ENCODE results near the gene FREM2. TPM values are rescaled to one million over a fixed set of nuclear protein-coding genes. Genes with fewer than 3 reads are reported as not detected.

The FREM2 gene
- total RNA-seq, 2 donors from 2014 or later: not detected

- Mint-ChIP-seq H3K4me3 (no peak overlapping the region), H3K36me3 (no peaks in the 10 kb centered on the region), H3K27me3 (no peaks in the 10 kb centered on the region), H3K27ac (no peak overlapping the region), H3K9me3 (peaks cover 17% of the 10 kb centered on the region), H3K4me1 (ENCODE audit: low read depth in 2 of 2) (no peaks in the 10 kb centered on the region)
- no peak for ATAC-seq
- DNase-seq (ENCODE audit: low spot score): no peak
Observed at GRCh38 chr13:38670627-38671026, 16.2 kb upstream of the FREM2 start.

GRCh38 chr13:38671980-38672379 is 14.9 kb upstream of the FREM2 start:
- peaks cover 14% of the 10 kb centered on the region for H3K9me3 Mint-ChIP-seq
- H3K36me3 Mint-ChIP-seq: no peaks in the 10 kb centered on the region
- H3K27me3 Mint-ChIP-seq: no peaks in the 10 kb centered on the region
- H3K27ac Mint-ChIP-seq: no peak overlapping the region
- H3K4me3 Mint-ChIP-seq: no peak overlapping the region
- DNase-seq (ENCODE audit: low spot score) (no peak), ATAC-seq (no peak)
- no peaks in the 10 kb centered on the region for H3K4me1 Mint-ChIP-seq (ENCODE audit: low read depth in 2 of 2)

GRCh38 chr13:38674208-38674607 is 12.7 kb upstream of the FREM2 start:
- Mint-ChIP-seq H3K9me3 (peaks cover 9% of the 10 kb centered on the region), H3K36me3 (no peaks in the 10 kb centered on the region), H3K27me3 (no peaks in the 10 kb centered on the region), H3K4me1 (ENCODE audit: low read depth in 2 of 2) (no peaks in the 10 kb centered on the region), H3K27ac (no peak overlapping the region), H3K4me3 (no peak overlapping the region)
- no peak for DNase-seq (ENCODE audit: low spot score)
- no peak for ATAC-seq

GRCh38 chr13:38680912-38681311 is 6.0 kb upstream of the FREM2 start:
- Mint-ChIP-seq H3K9me3 (no peaks in the 10 kb centered on the region), H3K27me3 (peaks cover 5% of the 10 kb centered on the region in 2 donors), H3K36me3 (no peaks in the 10 kb centered on the region), H3K4me3 (no peak overlapping the region), H3K4me1 (ENCODE audit: low read depth in 2 of 2) (no peaks in the 10 kb centered on the region), H3K27ac (no peak overlapping the region)
- no peak for DNase-seq (ENCODE audit: low spot score)
- no peak for ATAC-seq

GRCh38 chr13:38684714-38685113 is 2.2 kb upstream of the FREM2 start:
- Mint-ChIP-seq H3K4me1 (ENCODE audit: low read depth in 2 of 2) (no peaks in the 10 kb centered on the region), H3K9me3 (no peaks in the 10 kb centered on the region), H3K36me3 (no peaks in the 10 kb centered on the region), H3K27me3 (peaks cover 9 to 10% of the 10 kb centered on the region in 2 donors), H3K27ac (no peak overlapping the region), H3K4me3 (no peak overlapping the region)
- DNase-seq (ENCODE audit: low spot score) (no peak), ATAC-seq (no peak)

- H3K27ac Mint-ChIP-seq: no peak overlapping the region
- ATAC-seq (no peak), DNase-seq (ENCODE audit: low spot score) (no peak)
- H3K27me3 Mint-ChIP-seq: peaks cover 9 to 10% of the 10 kb centered on the region in 2 donors
- no peaks in the 10 kb centered on the region for H3K4me1 Mint-ChIP-seq (ENCODE audit: low read depth in 2 of 2)
- no peak overlapping the region for H3K4me3 Mint-ChIP-seq
- H3K9me3 Mint-ChIP-seq: no peaks in the 10 kb centered on the region
- H3K36me3 Mint-ChIP-seq: no peaks in the 10 kb centered on the region
Observed at GRCh38 chr13:38685431-38685830, 1.4 kb upstream of the FREM2 start.

GRCh38 chr13:38685974-38686576 is 802 bp upstream of the FREM2 start:
- ATAC-seq (no peak), DNase-seq (ENCODE audit: low spot score) (no peak)
- Mint-ChIP-seq H3K9me3 (no peaks in the 10 kb centered on the region), H3K36me3 (no peaks in the 10 kb centered on the region), H3K27me3 (peaks cover 9 to 10% of the 10 kb centered on the region in 2 donors), H3K4me1 (ENCODE audit: low read depth in 2 of 2) (no peaks in the 10 kb centered on the region), H3K27ac (no peak overlapping the region), H3K4me3 (no peak overlapping the region)

GRCh38 chr13:38687246-38688229 is 661 bp downstream of the FREM2 start:
- no peak overlapping the region for H3K27ac Mint-ChIP-seq
- no peaks in the 10 kb centered on the region for H3K36me3 Mint-ChIP-seq
- no peak overlapping the region for H3K4me3 Mint-ChIP-seq
- H3K9me3 Mint-ChIP-seq: no peaks in the 10 kb centered on the region
- DNase-seq (ENCODE audit: low spot score) (no peak), ATAC-seq (peak; percentile 24 to 36)
- H3K27me3 Mint-ChIP-seq: peaks cover 9 to 10% of the 10 kb centered on the region in 2 donors
- no peaks in the 10 kb centered on the region for H3K4me1 Mint-ChIP-seq (ENCODE audit: low read depth in 2 of 2)

GRCh38 chr13:38688674-38689073 is 1.8 kb downstream of the FREM2 start:
- H3K9me3 Mint-ChIP-seq: no peaks in the 10 kb centered on the region
- H3K4me3 Mint-ChIP-seq: no peak overlapping the region
- H3K36me3 Mint-ChIP-seq: no peaks in the 10 kb centered on the region
- no peak overlapping the region for H3K27ac Mint-ChIP-seq
- peaks cover 9 to 10% of the 10 kb centered on the region in 2 donors for H3K27me3 Mint-ChIP-seq
- H3K4me1 Mint-ChIP-seq (ENCODE audit: low read depth in 2 of 2): no peaks in the 10 kb centered on the region
- DNase-seq (ENCODE audit: low spot score): no peak
- no peak for ATAC-seq

GRCh38 chr13:38690231-38690630 is 3.4 kb downstream of the FREM2 start:
- H3K36me3 Mint-ChIP-seq: no peaks in the 10 kb centered on the region
- ATAC-seq (no peak), DNase-seq (ENCODE audit: low spot score) (no peak)
- no peaks in the 10 kb centered on the region for H3K4me1 Mint-ChIP-seq (ENCODE audit: low read depth in 2 of 2)
- H3K9me3 Mint-ChIP-seq: no peaks in the 10 kb centered on the region
- H3K4me3 Mint-ChIP-seq: no peak overlapping the region
- H3K27ac Mint-ChIP-seq: no peak overlapping the region
- peaks cover 9 to 10% of the 10 kb centered on the region in 2 donors for H3K27me3 Mint-ChIP-seq

GRCh38 chr13:38693168-38693567 is 6.3 kb downstream of the FREM2 start:
- Mint-ChIP-seq H3K4me3 (no peak overlapping the region), H3K36me3 (no peaks in the 10 kb centered on the region), H3K27ac (no peak overlapping the region), H3K9me3 (peaks cover 2% of the 10 kb centered on the region), H3K4me1 (ENCODE audit: low read depth in 2 of 2) (no peaks in the 10 kb centered on the region), H3K27me3 (no peaks in the 10 kb centered on the region)
- DNase-seq (ENCODE audit: low spot score) (no peak), ATAC-seq (no peak)

GRCh38 chr13:38693641-38694040 is 6.8 kb downstream of the FREM2 start:
- DNase-seq (ENCODE audit: low spot score): no peak
- Mint-ChIP-seq H3K27ac (no peak overlapping the region), H3K36me3 (no peaks in the 10 kb centered on the region), H3K9me3 (peaks cover 2% of the 10 kb centered on the region), H3K27me3 (no peaks in the 10 kb centered on the region), H3K4me3 (no peak overlapping the region), H3K4me1 (ENCODE audit: low read depth in 2 of 2) (no peaks in the 10 kb centered on the region)
- ATAC-seq: no peak

- H3K4me3 Mint-ChIP-seq: no peak overlapping the region
- H3K4me1 Mint-ChIP-seq (ENCODE audit: low read depth in 2 of 2): no peaks in the 10 kb centered on the region
- DNase-seq (ENCODE audit: low spot score) (no peak), ATAC-seq (no peak)
- no peaks in the 10 kb centered on the region for H3K36me3 Mint-ChIP-seq
- H3K27me3 Mint-ChIP-seq: no peaks in the 10 kb centered on the region
- no peak overlapping the region for H3K27ac Mint-ChIP-seq
- H3K9me3 Mint-ChIP-seq: peaks cover 2% of the 10 kb centered on the region
Observed at GRCh38 chr13:38697197-38697596, 10.3 kb downstream of the FREM2 start.

GRCh38 chr13:38697628-38698333 is 10.9 kb downstream of the FREM2 start:
- ATAC-seq: no peak
- DNase-seq (ENCODE audit: low spot score): no peak
- no peaks in the 10 kb centered on the region for H3K36me3 Mint-ChIP-seq
- no peak overlapping the region for H3K4me3 Mint-ChIP-seq
- H3K27ac Mint-ChIP-seq: no peak overlapping the region
- H3K27me3 Mint-ChIP-seq: no peaks in the 10 kb centered on the region
- H3K9me3 Mint-ChIP-seq: peaks cover 2% of the 10 kb centered on the region
- no peaks in the 10 kb centered on the region for H3K4me1 Mint-ChIP-seq (ENCODE audit: low read depth in 2 of 2)
